ENCODE results near the gene METTL6.
"Not testable (repeated sequence)": the region's sequence is repeated elsewhere in the genome, so short reads cannot be mapped to it uniquely, and the experiment has no call there.

METTL6 gene

DNA sequence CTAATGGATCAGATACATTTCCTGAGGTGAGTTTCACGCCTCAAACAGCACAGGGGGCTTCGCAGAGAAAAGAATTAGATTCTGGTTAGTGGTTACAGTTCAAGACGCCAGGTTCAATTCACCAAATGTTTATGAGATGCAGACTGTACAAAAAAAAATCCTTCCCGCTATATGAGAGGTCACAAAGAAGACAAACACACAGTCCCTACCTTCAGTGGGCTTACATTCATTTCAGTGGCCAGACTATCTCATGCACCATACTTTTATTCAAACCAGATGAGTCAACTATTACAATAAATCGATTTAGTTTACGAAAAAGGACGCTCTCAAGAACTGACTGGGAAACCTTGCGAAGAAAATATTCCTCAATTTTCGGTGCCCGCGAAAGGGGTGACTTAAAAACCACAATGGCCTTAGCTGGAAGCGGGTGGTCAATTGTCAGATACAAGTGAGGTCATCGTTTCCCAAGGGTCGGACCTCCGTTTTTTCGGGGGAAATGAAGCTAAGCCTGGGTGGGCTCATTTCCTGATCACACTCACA, 695 bp downstream of the METTL6 start:
- H3K36me3 ChIP-seq (ENCODE audit: insufficient read depth, low read length), result peaks cover 34% of the 10 kb centered on the region
- peaks cover 37% of the 10 kb centered on the region for H3K4me1 ChIP-seq (ENCODE audit: insufficient read depth, low read length, severe bottlenecking)

DNA sequence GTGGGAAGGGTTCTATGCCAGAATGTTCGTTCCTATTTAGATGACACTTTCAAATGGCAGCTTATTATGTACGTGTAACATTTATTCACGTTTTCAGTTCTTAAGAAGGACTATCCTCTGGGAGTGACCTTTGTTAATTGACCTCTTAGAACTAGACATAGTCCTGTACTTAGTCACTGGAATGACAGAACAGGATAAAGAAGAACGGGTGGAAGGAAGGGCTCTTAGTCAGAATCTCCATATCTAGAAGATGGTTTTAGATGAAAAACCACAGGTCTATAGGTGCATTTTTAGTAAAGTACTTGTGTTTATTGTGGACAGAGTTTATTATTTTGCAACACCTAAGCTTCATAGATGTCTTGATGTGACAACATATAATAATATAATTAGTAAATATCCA, 6.5 kb downstream of the METTL6 start:
- H4K20me1 ChIP-seq (ENCODE audit: insufficient read depth, low read length), result no peaks in the 10 kb centered on the region
- no peaks in the 10 kb centered on the region for H3F3A ChIP-seq (ENCODE audit: insufficient read depth, low read length)
- H3K9me3 ChIP-seq (ENCODE audit: low read length), result no peaks in the 10 kb centered on the region
- H3K27ac ChIP-seq (ENCODE audit: low read depth, low read length, poor library complexity, severe bottlenecking), result no peak overlapping the region
- H3K4me3 ChIP-seq (ENCODE audit: low read depth, low read length, poor library complexity, severe bottlenecking), result no peak overlapping the region
- H3K79me2 ChIP-seq (ENCODE audit: insufficient read depth, low read length), result no peaks in the 10 kb centered on the region
- H3K27me3 ChIP-seq (ENCODE audit: insufficient read depth, low read length), result no peaks in the 10 kb centered on the region
- TF ChIP-seq EZH2 (IDR thresholded peaks at IDR 0.05; ENCODE audit: borderline replicate concordance, low read length), result no peak
- TF ChIP-seq, protein P1, sequence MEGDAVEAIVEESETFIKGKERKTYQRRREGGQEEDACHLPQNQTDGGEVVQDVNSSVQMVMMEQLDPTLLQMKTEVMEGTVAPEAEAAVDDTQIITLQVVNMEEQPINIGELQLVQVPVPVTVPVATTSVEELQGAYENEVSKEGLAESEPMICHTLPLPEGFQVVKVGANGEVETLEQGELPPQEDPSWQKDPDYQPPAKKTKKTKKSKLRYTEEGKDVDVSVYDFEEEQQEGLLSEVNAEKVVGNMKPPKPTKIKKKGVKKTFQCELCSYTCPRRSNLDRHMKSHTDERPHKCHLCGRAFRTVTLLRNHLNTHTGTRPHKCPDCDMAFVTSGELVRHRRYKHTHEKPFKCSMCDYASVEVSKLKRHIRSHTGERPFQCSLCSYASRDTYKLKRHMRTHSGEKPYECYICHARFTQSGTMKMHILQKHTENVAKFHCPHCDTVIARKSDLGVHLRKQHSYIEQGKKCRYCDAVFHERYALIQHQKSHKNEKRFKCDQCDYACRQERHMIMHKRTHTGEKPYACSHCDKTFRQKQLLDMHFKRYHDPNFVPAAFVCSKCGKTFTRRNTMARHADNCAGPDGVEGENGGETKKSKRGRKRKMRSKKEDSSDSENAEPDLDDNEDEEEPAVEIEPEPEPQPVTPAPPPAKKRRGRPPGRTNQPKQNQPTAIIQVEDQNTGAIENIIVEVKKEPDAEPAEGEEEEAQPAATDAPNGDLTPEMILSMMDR (IDR thresholded peaks at IDR 0.05; ENCODE audit: low read length), result no peak
- no peaks in the 10 kb centered on the region for H3K9me2 ChIP-seq (ENCODE audit: low read depth, low read length)
- peaks cover 72% of the 10 kb centered on the region for H3K36me3 ChIP-seq (ENCODE audit: insufficient read depth, low read length)
- no peak overlapping the region for H3K9ac ChIP-seq (ENCODE audit: low read length)
- H3K4me1 ChIP-seq (ENCODE audit: insufficient read depth, low read length, severe bottlenecking), result peaks cover 11% of the 10 kb centered on the region
- no peak overlapping the region for H3K4me2 ChIP-seq (ENCODE audit: low read length)
- H2AFZ ChIP-seq (ENCODE audit: low read length), result no peak overlapping the region

More for the DNA sequence above, 695 bp downstream of the METTL6 start:
- H3K4me3 ChIP-seq (ENCODE audit: low read depth, low read length, poor library complexity, severe bottlenecking), result peak overlapping the region; percentile 95
- H3K4me2 ChIP-seq (ENCODE audit: low read length), result peak overlapping the region; percentile 70
- no peaks in the 10 kb centered on the region for H3K9me3 ChIP-seq (ENCODE audit: low read length)
- H2AFZ ChIP-seq (ENCODE audit: low read length), result no peak overlapping the region
- no peaks in the 10 kb centered on the region for H3K27me3 ChIP-seq (ENCODE audit: insufficient read depth, low read length)
- no peak for TF ChIP-seq EZH2 (IDR thresholded peaks at IDR 0.05; ENCODE audit: borderline replicate concordance, low read length)
- TF ChIP-seq, protein P1 (IDR thresholded peaks at IDR 0.05; ENCODE audit: low read length), result no peak
- peaks cover 32% of the 10 kb centered on the region for H3K79me2 ChIP-seq (ENCODE audit: insufficient read depth, low read length)
- H3K9ac ChIP-seq (ENCODE audit: low read length), result peak overlapping the region; percentile 83
- H3K27ac ChIP-seq (ENCODE audit: low read depth, low read length, poor library complexity, severe bottlenecking), result no peak overlapping the region
- H3F3A ChIP-seq (ENCODE audit: insufficient read depth, low read length), result no peaks in the 10 kb centered on the region
- no peaks in the 10 kb centered on the region for H4K20me1 ChIP-seq (ENCODE audit: insufficient read depth, low read length)
- H3K9me2 ChIP-seq (ENCODE audit: low read depth, low read length), result no peaks in the 10 kb centered on the region

DNA sequence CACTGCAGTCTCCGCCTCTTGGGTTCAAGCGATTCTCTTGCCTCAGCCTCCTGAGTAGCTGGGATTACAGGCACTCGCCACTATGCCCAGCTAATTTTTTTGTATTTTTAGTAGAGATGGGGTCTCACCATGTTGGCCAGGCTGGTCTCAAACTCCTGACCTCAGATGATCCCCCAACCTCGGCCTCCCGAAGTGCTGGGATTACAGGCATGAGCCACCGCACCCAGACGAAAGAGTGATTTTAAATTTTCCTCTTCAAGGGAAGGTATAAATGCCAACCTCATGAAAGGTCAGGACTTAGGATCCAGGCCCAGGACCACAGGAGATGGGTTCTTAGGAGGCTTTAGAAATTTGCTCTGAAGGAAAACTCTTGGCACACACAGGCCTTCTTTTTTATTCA, 16.4 kb downstream of the METTL6 start:
- not testable (repeated sequence) for H3K27ac ChIP-seq (ENCODE audit: low read depth, low read length, poor library complexity, severe bottlenecking); H3K9me2 ChIP-seq (ENCODE audit: low read depth, low read length); H3K27me3 ChIP-seq (ENCODE audit: insufficient read depth, low read length); H3K4me2 ChIP-seq (ENCODE audit: low read length); H3K9ac ChIP-seq (ENCODE audit: low read length); H3K4me1 ChIP-seq (ENCODE audit: insufficient read depth, low read length, severe bottlenecking); H4K20me1 ChIP-seq (ENCODE audit: insufficient read depth, low read length); H3F3A ChIP-seq (ENCODE audit: insufficient read depth, low read length); H2AFZ ChIP-seq (ENCODE audit: low read length); H3K9me3 ChIP-seq (ENCODE audit: low read length); H3K4me3 ChIP-seq (ENCODE audit: low read depth, low read length, poor library complexity, severe bottlenecking); H3K79me2 ChIP-seq (ENCODE audit: insufficient read depth, low read length)
- H3K36me3 ChIP-seq (ENCODE audit: insufficient read depth, low read length), result peaks cover 46% of the 10 kb centered on the region

DNA sequence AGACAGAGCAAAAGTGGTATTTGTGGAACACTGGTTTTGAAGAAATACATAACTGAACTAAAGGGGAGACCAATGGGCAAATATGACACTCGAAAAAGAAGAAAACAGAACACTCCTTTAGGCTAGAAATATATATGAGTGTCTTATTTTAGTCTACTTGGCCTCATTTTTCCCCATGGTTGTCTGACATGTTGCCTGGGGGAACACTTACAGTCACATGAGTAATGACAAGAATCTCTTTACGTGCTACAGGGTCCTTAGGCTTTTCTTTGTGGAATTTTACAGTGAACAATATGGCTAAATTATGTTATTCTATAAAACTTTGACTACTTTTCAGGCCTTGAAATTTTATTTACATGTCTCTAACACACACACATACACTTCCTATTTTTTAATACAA, 17.6 kb downstream of the METTL6 start:
- Histone ChIP-seq H4K20me1 (ENCODE audit: insufficient read depth, low read length) (no peaks in the 10 kb centered on the region), H3K9ac (ENCODE audit: low read length) (no peak overlapping the region), H3K9me3 (ENCODE audit: low read length) (no peaks in the 10 kb centered on the region), H3F3A (ENCODE audit: insufficient read depth, low read length) (no peaks in the 10 kb centered on the region), H3K4me1 (ENCODE audit: insufficient read depth, low read length, severe bottlenecking) (no peaks in the 10 kb centered on the region), H3K9me2 (ENCODE audit: low read depth, low read length) (no peaks in the 10 kb centered on the region), H3K27me3 (ENCODE audit: insufficient read depth, low read length) (no peaks in the 10 kb centered on the region), H3K4me3 (ENCODE audit: low read depth, low read length, poor library complexity, severe bottlenecking) (no peak overlapping the region), H3K4me2 (ENCODE audit: low read length) (no peak overlapping the region), H3K36me3 (ENCODE audit: insufficient read depth, low read length) (peaks cover 34% of the 10 kb centered on the region), H3K79me2 (ENCODE audit: insufficient read depth, low read length) (no peaks in the 10 kb centered on the region), H2AFZ (ENCODE audit: low read length) (no peak overlapping the region), H3K27ac (ENCODE audit: low read depth, low read length, poor library complexity, severe bottlenecking) (no peak overlapping the region)
- TF ChIP-seq, protein P1 (IDR thresholded peaks at IDR 0.05; ENCODE audit: low read length), result no peak
- TF ChIP-seq EZH2 (IDR thresholded peaks at IDR 0.05; ENCODE audit: borderline replicate concordance, low read length), result no peak

Data from OCI-LY1 (cell line).